HG03159 (cell line): ENCODE results near the gene C1QA.

Experiments
- ATAC-seq: cut with Tn5 transposase; IDR thresholded peaks from one replicate; pipeline ENCODE4 v1.9.1; 2021; ENCODE audit warnings: mild to moderate bottlenecking, moderate library complexity; ENCODE audit not compliant: unreplicated experiment

The C1QA gene

DNA sequence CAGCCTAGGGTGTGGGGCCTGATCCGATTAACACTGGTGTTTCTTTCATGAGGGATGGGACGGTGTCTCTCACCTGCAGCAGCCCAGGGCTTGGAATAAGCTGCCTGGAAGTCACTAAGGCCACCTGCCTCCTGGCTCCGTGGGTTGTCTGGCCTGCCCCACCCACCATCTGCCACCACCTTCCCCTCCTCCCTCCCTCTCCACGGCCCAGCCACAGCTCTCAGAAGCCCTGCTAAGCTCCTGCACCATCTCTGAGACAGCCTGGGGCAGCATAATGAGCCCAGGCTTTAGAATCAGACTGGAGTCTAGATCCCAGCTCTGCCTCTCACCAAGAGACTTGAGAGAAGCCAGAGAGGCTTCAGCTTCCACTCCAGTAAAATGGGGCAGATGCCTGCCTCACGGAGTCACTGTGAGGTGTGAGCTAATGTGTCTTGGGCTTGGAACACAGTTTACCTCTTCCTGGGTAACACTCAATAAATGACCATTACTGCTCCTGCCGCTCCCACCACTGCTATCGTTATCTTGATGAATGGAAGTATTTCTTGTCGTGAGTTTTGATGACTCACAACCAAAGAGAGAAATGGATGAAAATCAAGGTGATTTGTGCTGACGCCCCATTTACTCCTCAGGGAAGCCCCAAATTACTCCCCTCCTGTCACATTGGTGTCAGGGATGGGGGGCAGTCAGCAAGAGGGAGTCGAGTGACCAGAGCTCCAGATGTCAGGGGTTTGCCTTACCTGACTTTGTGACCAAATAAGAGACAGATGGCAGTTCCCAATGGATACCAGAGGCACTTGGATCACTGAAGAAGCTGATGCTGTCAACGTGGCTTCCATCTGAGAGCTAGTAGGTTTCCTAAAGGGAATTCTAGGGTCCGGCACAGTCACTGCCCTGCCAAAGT, 23.5 kb upstream of the C1QA start:
- no peak for ATAC-seq

DNA sequence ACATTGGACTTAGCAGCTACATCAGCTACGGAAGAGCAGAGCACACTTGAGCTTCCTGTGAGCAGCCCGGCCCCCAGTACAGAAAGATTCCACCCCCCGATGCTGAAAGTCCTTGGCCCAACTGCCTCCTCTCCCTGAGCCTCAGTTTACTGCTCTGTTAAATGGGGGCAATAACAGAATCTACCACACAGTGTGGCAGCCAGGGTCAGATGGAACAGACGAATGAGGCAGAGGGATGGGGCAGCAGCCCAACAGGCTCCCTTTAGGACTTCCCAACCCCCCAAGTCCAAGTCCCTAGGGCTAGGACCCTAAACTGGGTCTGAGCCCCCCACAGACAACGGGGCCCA, 22.9 kb upstream of the C1QA start:
- ATAC-seq: no peak

DNA sequence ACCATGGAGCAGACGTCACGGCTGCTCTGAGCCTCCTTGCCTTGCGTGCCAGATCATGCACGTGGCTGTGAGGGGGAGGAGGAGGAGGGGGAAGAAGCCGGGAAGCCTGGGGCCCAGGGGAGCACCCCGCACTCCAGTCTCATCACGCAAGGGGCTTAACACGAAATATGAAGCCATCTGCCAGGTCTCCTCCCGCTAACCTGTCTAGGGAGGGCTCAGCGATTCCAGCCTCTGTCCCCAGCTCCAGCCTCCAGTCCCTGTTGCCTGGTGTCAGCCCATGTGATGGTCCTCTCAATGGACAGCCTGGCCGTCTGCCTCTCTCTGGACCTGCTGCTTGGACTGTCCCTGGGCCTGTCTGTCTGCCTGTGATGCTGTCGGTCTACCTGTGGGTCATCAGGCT, 22.5 kb upstream of the C1QA start:
- no peak for ATAC-seq

DNA sequence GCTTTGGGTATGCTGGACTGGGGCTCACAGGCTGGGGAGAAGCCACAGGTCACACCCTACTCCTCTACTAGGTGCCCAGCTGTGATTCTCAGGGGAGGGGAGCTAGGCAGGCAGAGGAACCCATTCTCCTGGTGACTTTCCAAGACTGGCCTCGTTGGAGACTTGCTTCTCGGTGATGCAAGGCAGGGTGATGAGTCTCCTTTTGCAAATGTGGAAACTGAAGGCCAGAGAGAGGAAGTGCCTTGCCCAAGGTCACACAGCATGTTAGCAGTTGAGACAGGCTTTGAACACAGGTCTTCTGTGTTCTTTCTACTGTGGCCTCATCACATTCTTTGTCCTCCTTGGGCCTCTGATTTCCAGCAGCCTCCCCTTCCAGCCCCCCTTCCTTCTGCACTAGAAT, 20.5 kb upstream of the C1QA start:
- ATAC-seq: no peak

DNA sequence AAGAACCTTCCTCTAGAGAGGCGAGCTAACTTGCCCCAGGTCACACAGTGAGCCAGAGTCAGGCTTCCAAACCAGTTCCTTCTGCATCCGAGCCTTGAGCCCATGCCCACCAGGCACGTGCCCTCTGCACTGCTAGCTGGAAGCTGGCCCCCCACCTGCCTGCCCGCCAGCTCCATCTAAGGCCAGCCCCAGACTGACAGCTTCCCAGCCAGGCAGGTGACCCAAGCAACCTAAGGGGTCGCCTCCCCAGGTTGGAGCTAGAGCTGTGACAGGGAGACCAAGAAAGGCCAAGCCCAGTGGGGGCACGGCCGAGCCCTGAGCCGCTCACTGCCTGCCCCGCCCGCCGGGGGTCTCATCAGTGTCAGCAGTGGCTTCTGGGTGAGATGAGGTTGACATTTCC, 19.9 kb upstream of the C1QA start:
- no peak for ATAC-seq

DNA sequence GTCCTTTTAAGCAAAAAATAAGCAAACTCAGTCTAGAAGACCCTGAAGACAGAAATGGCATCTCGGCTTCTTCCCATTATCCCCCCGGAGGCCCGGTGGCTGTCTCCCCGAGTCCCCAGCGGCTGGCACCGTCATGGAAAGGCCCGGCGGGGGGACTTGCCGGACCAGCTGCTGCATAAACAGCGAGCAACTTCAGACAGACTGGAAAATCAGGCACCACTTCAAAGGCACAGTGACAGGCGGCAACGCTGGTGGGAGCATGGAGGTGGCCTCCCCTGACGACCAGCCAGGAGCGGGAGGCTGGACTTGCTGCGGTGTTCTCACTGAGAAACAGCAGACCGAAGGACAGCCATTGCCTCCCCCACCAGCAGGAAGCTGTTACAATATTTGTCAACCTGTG, 18.4 kb upstream of the C1QA start:
- ATAC-seq: no peak

DNA sequence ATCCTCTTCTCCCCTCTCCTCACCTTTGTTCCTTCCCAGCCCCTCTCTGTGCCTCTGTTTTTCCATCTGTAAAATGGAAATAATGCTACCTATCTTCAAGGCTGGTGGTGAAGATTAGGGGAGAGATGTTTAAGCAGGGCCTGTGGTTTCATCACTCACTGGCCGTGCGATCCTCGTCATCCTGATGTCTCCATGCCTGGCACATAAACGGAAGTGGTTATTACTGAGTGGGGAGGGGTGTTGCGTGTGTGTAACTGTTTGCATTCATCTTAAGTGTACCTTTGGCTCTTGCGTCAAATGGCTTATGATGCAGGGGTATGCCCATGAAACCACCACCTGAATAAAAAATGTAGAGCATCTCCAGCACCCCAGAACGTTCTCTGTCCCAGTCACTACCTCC, 17.2 kb upstream of the C1QA start:
- ATAC-seq: no peak

DNA sequence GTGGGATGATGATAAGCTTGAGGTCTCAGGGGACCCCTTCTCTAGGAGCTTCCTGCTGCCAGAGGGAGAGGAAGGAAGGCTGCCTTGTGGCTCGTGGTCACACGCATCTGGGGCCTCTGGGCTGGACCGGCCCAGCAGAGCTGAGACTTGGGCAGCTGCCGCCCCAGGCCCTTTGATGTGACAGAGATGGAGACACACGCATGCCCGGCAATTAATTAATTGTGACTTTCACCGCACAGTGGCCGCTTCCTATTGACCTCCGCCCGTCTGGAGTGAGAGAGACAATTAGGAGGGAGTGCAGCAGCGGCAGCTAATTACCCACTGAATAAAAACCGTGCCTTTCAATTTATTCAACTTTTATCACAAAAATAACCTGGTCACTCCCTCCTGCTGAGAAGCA, 16.6 kb upstream of the C1QA start:
- ATAC-seq: no peak

DNA sequence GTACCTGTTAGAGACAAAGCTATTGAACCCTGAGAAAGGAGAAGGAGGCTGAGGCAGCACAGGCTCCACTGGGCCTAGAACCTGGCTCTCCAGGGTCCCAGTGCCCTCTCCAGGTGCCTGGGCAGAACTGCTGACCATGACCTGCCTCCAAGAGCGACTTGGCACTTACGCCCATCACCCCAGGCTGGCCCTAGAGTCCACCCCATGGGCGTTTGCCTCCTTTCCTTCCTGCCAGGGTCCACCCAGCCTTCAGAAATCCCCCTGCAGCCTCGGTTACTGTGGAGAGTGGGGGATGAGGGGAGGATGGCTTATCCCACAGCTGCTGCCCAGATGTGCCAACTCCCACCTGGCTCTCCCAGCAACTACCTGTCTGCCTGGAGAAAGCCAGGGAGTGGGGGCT, 14.7 kb upstream of the C1QA start:
- no peak for ATAC-seq

DNA sequence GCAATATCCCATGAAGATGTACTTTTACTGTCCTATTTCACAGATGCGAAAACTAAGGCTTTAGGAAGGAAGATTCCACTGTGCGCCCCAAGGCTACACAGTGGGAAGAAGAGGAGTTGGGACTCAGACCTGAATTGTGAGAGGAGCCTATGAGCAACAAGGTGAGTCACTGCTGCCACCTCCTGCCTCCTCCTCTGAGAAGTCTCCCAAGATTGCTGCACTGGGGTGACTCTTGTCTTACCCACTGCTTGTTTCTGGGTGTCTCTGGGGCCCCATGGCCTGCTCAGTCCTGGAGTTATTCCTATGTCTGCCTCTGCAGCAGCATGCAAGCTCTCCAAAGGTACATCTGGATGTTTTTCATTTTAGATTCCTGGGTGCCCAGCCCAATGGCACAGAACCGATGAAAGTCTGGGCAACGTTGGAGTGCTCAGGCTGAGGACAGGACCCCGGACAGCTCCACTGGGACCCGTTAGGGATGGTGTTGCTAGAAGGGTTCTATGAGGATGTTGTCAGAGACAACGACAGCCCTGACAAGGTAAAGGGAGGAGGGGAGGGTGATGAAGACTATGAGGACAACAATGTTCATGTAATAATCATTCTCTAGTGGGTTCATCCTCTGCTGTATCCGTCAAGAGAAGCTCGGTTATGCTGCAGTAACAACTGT, 11.0 kb upstream of the C1QA start:
- ATAC-seq: no peak

DNA sequence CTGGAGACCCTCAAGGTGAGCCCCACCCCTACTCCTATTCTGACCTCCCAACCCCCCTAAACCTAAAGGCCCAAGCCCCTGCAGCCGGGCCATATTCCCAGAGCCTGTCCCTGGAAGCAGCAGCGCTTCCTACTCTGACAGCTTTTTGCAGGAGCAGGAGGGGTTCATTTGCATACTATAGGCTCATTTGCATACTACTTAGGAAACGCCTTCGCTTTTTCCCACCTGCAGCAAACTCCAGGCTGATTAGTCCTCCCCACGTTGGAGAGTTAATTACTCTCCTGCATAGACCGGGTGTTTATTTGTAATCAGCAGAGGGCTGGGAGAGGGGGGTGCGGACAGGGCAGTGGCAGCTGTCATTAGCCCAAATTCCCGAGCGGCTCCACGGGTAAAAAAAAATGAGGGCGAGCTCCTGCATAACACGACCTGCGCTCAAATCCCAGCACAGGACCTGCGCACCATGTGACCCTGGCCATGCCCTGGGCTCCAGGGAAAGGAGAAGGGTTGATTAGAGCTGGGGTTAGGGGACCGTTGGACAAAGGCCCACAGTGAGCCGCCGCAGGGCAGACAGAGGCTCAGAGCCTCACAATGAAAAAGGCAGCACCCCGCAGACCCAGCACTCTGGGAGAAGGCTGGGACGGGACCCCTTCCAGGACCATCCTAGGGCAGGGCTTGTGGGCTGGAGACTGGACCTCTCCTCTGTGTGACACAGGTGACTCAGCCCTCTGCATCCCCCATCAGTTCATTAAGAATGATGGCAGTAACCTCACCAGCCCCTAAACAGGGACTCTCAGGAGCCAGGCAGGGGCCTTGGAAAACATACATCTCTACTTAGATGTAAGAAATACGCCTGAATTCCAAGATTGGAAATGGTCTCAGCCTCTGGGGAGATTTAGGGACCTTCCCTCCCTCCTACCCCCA, 9.9 kb upstream of the C1QA start:
- no peak for ATAC-seq

DNA sequence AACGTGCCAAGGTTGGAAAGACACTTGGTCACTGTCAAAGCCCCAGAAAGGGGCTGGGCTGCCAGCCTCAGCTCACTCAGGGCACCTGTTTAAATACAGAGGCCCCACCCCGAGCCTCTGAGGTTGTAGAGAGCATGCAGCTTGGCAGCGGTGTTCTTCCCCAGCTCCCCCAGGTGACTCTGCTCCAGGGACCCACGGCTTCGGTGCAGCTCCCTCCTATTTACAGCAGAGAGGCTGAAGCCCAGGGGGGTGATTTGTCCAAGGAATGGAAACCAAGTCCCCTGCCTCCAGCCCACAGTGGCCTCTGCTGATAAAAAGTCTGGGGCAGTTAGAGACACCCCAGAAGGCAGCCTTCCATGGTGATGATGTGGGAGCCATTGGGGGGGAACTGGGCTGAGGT, 9.1 kb upstream of the C1QA start:
- ATAC-seq: no peak

DNA sequence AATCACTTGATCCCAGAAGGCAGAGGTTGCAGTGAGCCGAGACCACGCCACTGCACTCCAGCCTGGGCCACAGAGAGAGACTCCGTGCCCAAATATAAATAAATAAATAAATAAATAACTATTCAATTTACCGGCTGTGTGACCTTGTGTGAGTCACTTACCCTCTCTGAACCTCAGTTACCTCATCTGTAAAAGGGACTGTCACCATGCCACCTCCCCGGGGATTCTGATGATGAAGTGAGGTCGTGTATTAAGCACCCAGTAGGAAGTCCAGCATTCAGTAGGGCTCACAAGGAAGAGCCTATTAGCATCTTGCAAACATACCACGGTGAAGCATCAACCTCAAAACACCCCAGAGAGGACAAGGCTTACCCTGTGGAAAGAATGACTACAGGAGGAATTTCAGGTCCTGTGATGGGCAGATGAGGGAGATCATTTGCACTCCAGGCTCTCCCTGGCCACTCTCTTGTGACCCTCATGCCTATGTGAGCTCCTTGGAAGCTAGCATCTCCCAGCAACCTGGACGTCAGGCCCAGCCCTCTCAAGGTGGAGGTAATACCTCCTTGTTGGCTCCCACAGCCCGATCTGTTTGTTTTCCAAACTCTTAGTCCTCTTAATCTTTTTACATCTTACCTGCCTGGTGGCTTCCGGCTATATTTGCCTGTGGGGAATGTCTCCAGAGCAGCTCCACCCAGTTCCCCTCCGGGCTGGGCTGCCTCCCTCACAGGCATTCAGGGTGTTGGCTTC, 7.6 kb upstream of the C1QA start:
- ATAC-seq: no peak

DNA sequence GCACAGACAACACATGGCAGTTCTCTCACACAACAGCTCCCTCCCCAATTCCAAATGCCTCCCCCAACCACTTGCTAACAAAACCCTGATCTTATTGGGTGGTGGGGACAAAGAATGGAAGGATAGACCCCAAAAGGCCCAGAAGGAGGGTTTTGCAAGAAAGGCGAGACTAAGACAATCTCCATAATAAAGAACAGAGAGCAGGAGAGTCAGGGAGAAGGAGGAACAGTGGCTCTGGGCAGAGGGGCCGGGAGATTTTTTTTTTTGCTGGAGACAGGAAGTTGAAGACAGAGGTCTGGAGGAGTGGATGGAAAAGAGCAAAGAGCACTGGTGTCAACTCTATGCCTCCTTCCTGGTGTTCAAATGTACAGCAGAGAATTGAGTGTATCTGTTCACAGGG, 6.5 kb upstream of the C1QA start:
- ATAC-seq: no peak

DNA sequence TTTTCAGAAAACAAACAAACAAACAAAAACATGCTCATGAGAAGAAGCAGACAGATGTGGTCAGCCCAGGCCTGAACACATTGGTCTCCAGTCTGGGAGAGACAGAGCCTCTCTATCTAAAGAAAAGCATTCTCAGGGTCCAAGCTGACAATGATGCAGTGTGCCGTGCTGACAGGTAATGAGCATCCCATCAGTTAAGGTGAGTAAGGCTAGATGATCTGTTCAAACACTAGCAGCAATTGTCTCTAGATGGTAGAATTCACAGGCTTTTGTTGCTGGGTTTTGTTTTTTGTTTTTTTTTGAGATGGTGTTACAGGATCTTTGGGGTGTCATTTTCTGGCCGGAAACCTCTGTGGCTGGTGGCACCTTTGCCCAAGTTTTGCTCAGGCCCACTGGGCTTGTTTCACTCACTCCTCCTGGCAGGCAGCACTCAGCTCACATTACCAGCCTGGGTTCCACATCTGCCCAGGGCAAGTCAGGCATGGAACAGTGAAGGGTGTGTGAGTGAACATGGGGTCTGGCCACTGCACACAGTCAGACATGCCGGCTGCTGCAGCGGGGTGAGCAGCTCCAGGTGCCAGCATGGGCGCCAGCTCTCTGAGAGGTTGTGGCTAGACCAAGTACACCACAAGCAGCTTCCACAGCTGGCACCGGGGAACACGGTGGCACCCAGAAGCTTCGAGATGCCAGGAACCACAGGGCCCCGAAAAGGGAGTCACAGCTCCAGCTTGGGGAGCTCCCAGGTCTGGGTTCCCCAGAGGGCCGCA, 2.5 kb upstream of the C1QA start:
- ATAC-seq: no peak

DNA sequence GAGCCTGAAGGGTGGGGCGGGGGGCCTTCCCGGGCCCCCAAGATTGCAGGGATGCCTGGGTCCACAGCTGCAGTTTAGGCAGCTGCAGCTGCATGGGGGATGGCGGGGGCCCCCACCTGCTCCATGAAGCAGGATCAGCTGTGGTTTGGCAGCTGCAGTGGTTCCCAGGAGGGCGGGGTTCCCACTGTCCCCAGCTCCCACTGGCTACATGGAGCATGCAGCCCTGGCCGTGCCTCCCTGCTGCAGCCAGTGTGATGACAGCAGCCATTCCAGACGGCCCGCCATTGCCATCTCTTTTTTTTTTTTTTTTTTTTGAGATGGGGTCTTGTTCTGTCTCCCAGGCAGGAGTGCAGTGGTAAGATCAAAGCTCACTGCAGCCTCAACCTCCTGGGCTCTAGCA, 992 bp upstream of the C1QA start:
- ATAC-seq: no peak

DNA sequence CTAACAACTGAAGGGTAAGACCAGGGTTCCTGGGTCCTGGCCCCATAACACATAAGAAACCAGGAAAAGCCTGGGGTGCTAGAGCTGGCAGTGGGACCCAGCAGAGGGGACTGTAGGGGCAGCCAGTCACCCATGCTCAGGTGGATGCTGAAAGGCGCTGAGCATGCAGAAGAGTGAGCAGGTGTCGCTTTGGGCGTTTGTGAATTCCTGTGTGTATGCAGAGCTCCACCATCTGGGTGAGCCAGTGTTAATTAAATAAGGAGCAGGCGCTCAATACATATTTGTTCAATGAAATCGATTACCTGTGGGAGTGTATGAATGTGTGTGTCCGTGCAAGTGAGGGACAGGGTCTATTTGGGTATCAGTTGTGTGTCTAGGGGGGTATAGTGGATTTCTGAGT, 499 bp downstream of the C1QA start:
- ATAC-seq: no peak

DNA sequence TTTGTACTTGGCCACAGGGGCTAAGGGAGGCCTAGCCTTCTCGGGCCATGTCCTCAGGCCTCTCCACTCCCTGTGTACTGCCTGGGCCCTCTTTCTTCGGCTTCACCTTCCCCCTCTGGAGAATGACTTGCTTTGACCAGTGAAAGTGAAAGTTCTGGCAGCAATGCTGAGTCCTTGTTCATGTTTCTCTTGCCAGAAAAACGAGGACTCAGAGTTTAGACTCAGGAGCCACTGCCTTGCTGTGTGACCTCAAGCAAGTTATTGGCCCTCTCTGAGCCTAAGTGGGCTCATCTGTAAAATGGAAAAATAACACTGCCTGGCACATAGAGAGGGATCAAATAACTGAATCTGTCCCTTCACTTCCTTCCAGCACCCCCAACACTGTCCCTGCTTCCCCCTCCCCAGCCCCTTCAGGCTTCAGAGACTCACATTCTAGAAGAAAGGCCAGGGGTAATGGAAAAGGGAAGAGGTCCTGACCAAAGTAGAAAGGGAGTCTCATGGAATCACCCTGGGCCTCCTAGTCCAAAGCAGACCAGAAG, 1.5 kb downstream of the C1QA start:
- no peak for ATAC-seq

DNA sequence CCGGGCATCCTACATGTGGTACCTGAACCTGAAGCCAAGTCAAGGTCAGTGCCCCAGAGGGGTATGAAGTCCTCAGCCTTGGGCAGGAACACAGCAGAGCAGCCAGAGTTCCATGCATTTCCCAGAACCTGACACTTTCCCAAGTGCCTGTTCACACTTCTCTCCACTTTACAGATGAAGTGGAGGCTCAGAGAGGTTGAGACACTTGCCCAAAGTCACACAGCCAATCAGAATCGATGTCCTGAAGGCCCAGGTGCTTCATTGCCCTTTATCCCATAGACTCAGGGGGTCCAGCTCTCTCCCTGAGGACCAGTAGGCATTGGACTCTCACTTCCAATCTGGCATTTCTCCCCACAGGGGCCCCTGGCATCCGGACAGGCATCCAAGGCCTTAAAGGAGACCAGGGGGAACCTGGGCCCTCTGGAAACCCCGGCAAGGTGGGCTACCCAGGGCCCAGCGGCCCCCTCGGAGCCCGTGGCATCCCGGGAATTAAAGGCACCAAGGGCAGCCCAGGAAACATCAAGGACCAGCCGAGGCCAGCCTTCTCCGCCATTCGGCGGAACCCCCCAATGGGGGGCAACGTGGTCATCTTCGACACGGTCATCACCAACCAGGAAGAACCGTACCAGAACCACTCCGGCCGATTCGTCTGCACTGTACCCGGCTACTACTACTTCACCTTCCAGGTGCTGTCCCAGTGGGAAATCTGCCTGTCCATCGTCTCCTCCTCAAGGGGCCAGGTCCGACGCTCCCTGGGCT, 2.2 kb downstream of the C1QA start:
- no peak for ATAC-seq
